HEK293 (cell line): Measurements from ENCODE around the gene BZW2.

Experiments used
- CTCF ChIA-PET: fragments of 350-600 bp; formaldehyde crosslinking; extraction: SDS; loops from one replicate; lab custom pipeline; 2021; ENCODE audit warnings: antibody characterized with exemption; lab: Yijun Ruan, JAX
- POLR2A ChIA-PET: fragments of 300-600 bp; formaldehyde crosslinking; extraction: SDS; loops from one replicate; lab custom pipeline; 2020; ENCODE audit warnings: antibody characterized with exemption, inconsistent platforms; lab: Yijun Ruan, JAX
- H3K27ac ChIP-seq: fragments of 200-500 bp; sonication (Bioruptor generic); 2 replicates; pipeline ENCODE4 v1.5.1; 2014; ENCODE audit warnings: low read depth, low read length, control low read depth, inconsistent platforms; ENCODE audit errors: extremely low read depth
- H3K36me3 ChIP-seq, 2 experiments: fragments of 200-500 bp in 1 of 2; sonication (Bioruptor generic) in 1 of 2; 1 replicate in 1 of 2; 2 replicates in 1 of 2; pipeline ENCODE4 v1.5.1; 2014 to 2017; ENCODE audit warnings: inconsistent platforms in 2 of 2, low read length in 2 of 2; ENCODE audit not compliant: control insufficient read depth in 2 of 2, insufficient read depth in 1 of 2
- H3K4me1 ChIP-seq: fragments of 200-500 bp; sonication (Bioruptor generic); 2 replicates; pipeline ENCODE4 v1.5.1; 2014; ENCODE audit warnings: mild to moderate bottlenecking, low read length, inconsistent platforms; ENCODE audit not compliant: control insufficient read depth, insufficient read depth
- H3K4me3 ChIP-seq: 2 replicates; pipeline ENCODE4 v1.5.1; 2011; ENCODE audit warnings: low read depth, mild to moderate bottlenecking, control low read depth, low read length, moderate library complexity
- H3K9me3 ChIP-seq: fragments of 200-500 bp; sonication (Bioruptor generic); 2 replicates; pipeline ENCODE4 v1.5.1; 2014; ENCODE audit warnings: low read depth, low read length, inconsistent platforms; ENCODE audit not compliant: control insufficient read depth, insufficient read depth
- GLIS1 ChIP-seq: fragments of 450-650 bp; formaldehyde crosslinking; IDR thresholded peaks from 2 replicates; pipeline ENCODE4 v1.5.1; 2016; ENCODE audit warnings: missing biosample characterization, missing genetic modification characterization
- KLF7 ChIP-seq: fragments of 450-650 bp; formaldehyde crosslinking; IDR thresholded peaks from 2 replicates; pipeline ENCODE4 v1.5.1; 2016; ENCODE audit warnings: missing biosample characterization, missing genetic modification characterization, borderline replicate concordance
- PRDM1 ChIP-seq: fragments of 450-650 bp; formaldehyde crosslinking; IDR thresholded peaks from 2 replicates; pipeline ENCODE4; 2016; ENCODE audit warnings: missing biosample characterization, missing genetic modification characterization
- ZBTB21 ChIP-seq: fragments of 450-650 bp; formaldehyde crosslinking; IDR thresholded peaks from 2 replicates; pipeline ENCODE4 v1.5.1; 2017; ENCODE audit warnings: missing biosample characterization, missing genetic modification characterization
- ZFP37 ChIP-seq: fragments of 450-650 bp; formaldehyde crosslinking; IDR thresholded peaks from 2 replicates; pipeline ENCODE4 v1.5.1; 2016; ENCODE audit warnings: missing biosample characterization, missing genetic modification characterization
- ZIC2 ChIP-seq: fragments of 450-650 bp; formaldehyde crosslinking; IDR thresholded peaks from 2 replicates; pipeline ENCODE4 v1.5.1; 2016; ENCODE audit warnings: missing biosample characterization, missing genetic modification characterization
- ZNF10 ChIP-seq: fragments of 450-650 bp; formaldehyde crosslinking; IDR thresholded peaks from 2 replicates; pipeline ENCODE4 v1.5.1; 2017; ENCODE audit warnings: missing biosample characterization, missing genetic modification characterization
- ZNF140 ChIP-seq: fragments of 450-650 bp; formaldehyde crosslinking; IDR thresholded peaks from 2 replicates; pipeline ENCODE4 v1.5.1; 2016; ENCODE audit warnings: missing biosample characterization, missing genetic modification characterization
- ZNF223 ChIP-seq: fragments of 450-650 bp; formaldehyde crosslinking; IDR thresholded peaks from 2 replicates; pipeline ENCODE4 v1.5.1; 2016; ENCODE audit warnings: missing biosample characterization, missing genetic modification characterization
- ZNF292 ChIP-seq: fragments of 450-650 bp; formaldehyde crosslinking; IDR thresholded peaks from 2 replicates; pipeline ENCODE4 v1.5.1; 2016; ENCODE audit warnings: low read depth, missing biosample characterization, missing genetic modification characterization, borderline replicate concordance
- ZNF366 ChIP-seq: fragments of 450-650 bp; formaldehyde crosslinking; conservative IDR thresholded peaks from 2 replicates; pipeline ENCODE4 v1.5.1; 2016; ENCODE audit warnings: missing biosample characterization, missing genetic modification characterization
- ZNF473 ChIP-seq: fragments of 450-650 bp; formaldehyde crosslinking; IDR thresholded peaks from 2 replicates; pipeline ENCODE4 v1.5.1; 2017; ENCODE audit warnings: missing biosample characterization, missing genetic modification characterization
- ZNF514 ChIP-seq: fragments of 450-650 bp; formaldehyde crosslinking; IDR thresholded peaks from 2 replicates; pipeline ENCODE4 v1.5.1; 2016; ENCODE audit warnings: missing biosample characterization, missing genetic modification characterization
- ZNF561 ChIP-seq: fragments of 450-650 bp; IDR thresholded peaks from 2 replicates; pipeline ENCODE4 v1.5.1; 2018; ENCODE audit warnings: missing biosample characterization, missing genetic modification characterization, borderline replicate concordance
- ZNF585B ChIP-seq: fragments of 450-650 bp; formaldehyde crosslinking; IDR thresholded peaks from 2 replicates; pipeline ENCODE4 v1.5.1; 2016; ENCODE audit warnings: missing biosample characterization, missing genetic modification characterization
- ZNF596 ChIP-seq: fragments of 450-650 bp; IDR thresholded peaks from 2 replicates; pipeline ENCODE4 v1.5.0; 2018; ENCODE audit warnings: missing biosample characterization, mild to moderate bottlenecking, missing genetic modification characterization, moderate library complexity
- ZNF623 ChIP-seq: fragments of 450-650 bp; formaldehyde crosslinking; IDR thresholded peaks from 2 replicates; pipeline ENCODE4 v1.5.1; 2016; ENCODE audit warnings: missing biosample characterization, missing genetic modification characterization
- ZNF664 ChIP-seq: fragments of 450-650 bp; formaldehyde crosslinking; IDR thresholded peaks from 2 replicates; pipeline ENCODE4 v1.5.1; 2016; ENCODE audit warnings: missing biosample characterization, missing genetic modification characterization
- ZNF76 ChIP-seq: fragments of 450-650 bp; formaldehyde crosslinking; IDR thresholded peaks from 2 replicates; pipeline ENCODE4; 2016; ENCODE audit warnings: low read depth, missing biosample characterization, missing genetic modification characterization, borderline replicate concordance
- ZNF785 ChIP-seq: fragments of 450-650 bp; formaldehyde crosslinking; IDR thresholded peaks from 2 replicates; pipeline ENCODE4 v1.5.1; 2016; ENCODE audit warnings: missing biosample characterization, missing genetic modification characterization
- TF ChIP-seq, protein P1 (sequence below): fragments of 450-650 bp; formaldehyde crosslinking; IDR thresholded peaks from 2 replicates; pipeline ENCODE4 v1.5.1; 2016; ENCODE audit warnings: missing biosample characterization, missing genetic modification characterization
- TF ChIP-seq, protein P2 (sequence below): fragments of 450-650 bp; formaldehyde crosslinking; IDR thresholded peaks from 2 replicates; pipeline ENCODE4 v1.5.1; 2016; ENCODE audit warnings: missing biosample characterization, missing genetic modification characterization
- TF ChIP-seq, protein P3 (sequence below): fragments of 450-650 bp; formaldehyde crosslinking; IDR thresholded peaks from 2 replicates; pipeline ENCODE4 v1.5.1; 2016; ENCODE audit warnings: missing biosample characterization, missing genetic modification characterization

Gene BZW2

DNA sequence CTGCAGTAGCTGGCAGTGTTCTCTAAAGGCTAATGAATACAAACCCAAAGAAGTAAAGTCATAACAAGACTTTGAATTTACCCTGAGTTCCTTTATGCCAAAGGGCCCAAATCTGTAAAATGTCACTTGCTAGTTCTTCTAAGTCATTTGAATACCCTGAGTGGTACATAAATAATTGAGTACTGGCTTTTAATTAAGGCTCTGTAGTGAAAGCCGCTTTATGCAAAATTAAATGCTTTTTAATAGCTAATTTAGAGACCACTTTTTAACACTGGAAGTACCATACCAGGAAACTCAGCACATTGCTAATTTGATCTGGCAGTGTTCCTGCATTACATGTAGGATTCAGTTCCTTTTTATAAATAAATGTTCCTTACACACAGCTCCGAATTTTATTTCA lies 83.6 kb downstream of the BZW2 start:
- POLR2A ChIA-PET = interaction anchor here (0.7 kb wide), 1 partner anchor 15 kb away, joined by 3 read pairs; no protein-coding TSS in a partner anchor
- H3K36me3 ChIP-seq = no peaks in the 10 kb centered on the region

DNA sequence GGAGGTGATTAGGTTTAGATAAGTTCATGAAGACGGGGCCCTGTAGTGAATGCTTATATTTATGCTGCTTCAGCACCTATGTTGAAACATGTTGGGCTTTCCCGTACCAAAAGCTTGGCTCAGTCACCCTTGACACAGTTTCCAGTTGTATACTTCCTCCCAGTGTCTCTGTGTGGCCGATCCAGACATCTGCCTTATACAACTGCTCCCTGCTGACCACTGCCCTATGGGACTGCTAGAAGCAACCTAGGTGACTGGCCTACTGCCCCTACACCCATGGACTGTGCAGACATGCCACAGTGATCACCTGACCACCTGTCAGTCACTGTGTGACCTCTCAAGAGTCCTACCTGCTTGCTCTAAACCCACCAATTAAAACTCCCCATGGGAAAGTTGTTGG lies 85.0 kb downstream of the BZW2 start:
- POLR2A ChIA-PET = no interaction called here
- Histone ChIP-seq H3K36me3 (no peaks in the 10 kb centered on the region), H3K27ac (no peak overlapping the region), H3K4me1 (no peaks in the 10 kb centered on the region), H3K4me3 (no peak overlapping the region), H3K9me3 (no peaks in the 10 kb centered on the region)
- TF ChIP-seq ZNF76 (tag by site-specific recombination) (no peak), ZNF473 (tag by site-specific recombination) (no peak), ZIC2 (tag by site-specific recombination) (no peak), ZBTB21 (tag by site-specific recombination) (no peak), ZFP37 (no peak), ZNF596 (tag by site-specific recombination) (no peak)
- TF ChIP-seq, protein P1, sequence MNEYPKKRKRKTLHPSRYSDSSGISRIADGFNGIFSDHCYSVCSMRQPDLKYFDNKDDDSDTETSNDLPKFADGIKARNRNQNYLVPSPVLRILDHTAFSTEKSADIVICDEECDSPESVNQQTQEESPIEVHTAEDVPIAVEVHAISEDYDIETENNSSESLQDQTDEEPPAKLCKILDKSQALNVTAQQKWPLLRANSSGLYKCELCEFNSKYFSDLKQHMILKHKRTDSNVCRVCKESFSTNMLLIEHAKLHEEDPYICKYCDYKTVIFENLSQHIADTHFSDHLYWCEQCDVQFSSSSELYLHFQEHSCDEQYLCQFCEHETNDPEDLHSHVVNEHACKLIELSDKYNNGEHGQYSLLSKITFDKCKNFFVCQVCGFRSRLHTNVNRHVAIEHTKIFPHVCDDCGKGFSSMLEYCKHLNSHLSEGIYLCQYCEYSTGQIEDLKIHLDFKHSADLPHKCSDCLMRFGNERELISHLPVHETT (tag by site-specific recombination) = no peak
- TF ChIP-seq, protein P2, sequence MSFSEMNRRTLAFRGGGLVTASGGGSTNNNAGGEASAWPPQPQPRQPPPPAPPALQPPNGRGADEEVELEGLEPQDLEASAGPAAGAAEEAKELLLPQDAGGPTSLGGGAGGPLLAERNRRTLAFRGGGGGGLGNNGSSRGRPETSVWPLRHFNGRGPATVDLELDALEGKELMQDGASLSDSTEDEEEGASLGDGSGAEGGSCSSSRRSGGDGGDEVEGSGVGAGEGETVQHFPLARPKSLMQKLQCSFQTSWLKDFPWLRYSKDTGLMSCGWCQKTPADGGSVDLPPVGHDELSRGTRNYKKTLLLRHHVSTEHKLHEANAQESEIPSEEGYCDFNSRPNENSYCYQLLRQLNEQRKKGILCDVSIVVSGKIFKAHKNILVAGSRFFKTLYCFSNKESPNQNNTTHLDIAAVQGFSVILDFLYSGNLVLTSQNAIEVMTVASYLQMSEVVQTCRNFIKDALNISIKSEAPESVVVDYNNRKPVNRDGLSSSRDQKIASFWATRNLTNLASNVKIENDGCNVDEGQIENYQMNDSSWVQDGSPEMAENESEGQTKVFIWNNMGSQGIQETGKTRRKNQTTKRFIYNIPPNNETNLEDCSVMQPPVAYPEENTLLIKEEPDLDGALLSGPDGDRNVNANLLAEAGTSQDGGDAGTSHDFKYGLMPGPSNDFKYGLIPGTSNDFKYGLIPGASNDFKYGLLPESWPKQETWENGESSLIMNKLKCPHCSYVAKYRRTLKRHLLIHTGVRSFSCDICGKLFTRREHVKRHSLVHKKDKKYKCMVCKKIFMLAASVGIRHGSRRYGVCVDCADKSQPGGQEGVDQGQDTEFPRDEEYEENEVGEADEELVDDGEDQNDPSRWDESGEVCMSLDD (tag by site-specific recombination) = no peak
- CTCF ChIA-PET = no interaction called here

More for the DNA sequence above, 83.6 kb downstream of the BZW2 start:
- CTCF ChIA-PET = interaction anchor here (0.6 kb wide), 1 partner anchor 14 kb away, joined by 3 read pairs; no protein-coding TSS in a partner anchor
- Histone ChIP-seq H3K4me1 (no peaks in the 10 kb centered on the region), H3K9me3 (no peaks in the 10 kb centered on the region), H3K27ac (no peak overlapping the region), H3K4me3 (no peak overlapping the region)
- TF ChIP-seq ZNF785 (no peak), ZNF664 (no peak), ZNF585B (no peak)
- TF ChIP-seq, protein P3, sequence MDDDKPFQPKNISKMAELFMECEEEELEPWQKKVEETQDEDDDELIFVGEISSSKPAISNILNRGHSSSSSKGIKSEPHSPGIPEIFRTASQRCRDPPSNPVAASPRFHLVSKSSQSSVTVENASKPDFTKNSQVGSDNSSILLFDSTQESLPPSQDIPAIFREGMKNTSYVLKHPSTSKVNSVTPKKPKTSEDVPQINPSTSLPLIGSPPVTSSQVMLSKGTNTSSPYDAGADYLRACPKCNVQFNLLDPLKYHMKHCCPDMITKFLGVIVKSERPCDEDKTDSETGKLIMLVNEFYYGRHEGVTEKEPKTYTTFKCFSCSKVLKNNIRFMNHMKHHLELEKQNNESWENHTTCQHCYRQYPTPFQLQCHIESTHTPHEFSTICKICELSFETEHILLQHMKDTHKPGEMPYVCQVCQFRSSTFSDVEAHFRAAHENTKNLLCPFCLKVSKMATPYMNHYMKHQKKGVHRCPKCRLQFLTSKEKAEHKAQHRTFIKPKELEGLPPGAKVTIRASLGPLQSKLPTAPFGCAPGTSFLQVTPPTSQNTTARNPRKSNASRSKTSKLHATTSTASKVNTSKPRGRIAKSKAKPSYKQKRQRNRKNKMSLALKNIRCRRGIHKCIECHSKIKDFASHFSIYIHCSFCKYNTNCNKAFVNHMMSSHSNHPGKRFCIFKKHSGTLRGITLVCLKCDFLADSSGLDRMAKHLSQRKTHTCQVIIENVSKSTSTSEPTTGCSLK (tag by site-specific recombination) = no peak

DNA sequence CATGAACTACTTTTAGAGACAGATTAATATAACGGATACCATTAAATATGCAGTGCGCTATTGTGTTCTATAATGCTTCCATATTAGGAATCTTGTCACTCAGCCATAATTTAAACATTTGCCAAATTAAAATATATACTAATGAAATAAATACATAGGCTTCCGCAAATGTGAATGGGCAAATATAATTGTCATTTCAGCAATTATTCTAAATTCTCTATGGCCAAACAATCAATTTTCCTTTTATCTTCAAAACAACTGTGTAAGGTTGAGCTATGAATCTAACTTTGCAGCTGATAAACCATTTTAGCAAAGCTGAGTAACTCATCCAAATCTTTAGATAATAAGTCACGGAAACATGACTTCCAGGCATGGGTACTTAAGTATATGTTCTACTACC lies 86.8 kb downstream of the BZW2 start:
- CTCF ChIA-PET = no interaction called here
- no peaks in the 10 kb centered on the region for H3K36me3 ChIP-seq
- H3K27ac ChIP-seq = no peak overlapping the region
- no peak overlapping the region for H3K4me3 ChIP-seq
- no peaks in the 10 kb centered on the region for H3K4me1 ChIP-seq
- no peaks in the 10 kb centered on the region for H3K9me3 ChIP-seq
- POLR2A ChIA-PET = no interaction called here
- TF ChIP-seq ZNF366 (tag by site-specific recombination) (no peak), ZNF514 (tag by site-specific recombination) (no peak), ZNF623 (tag by site-specific recombination) (no peak), KLF7 (tag by site-specific recombination) (no peak), PRDM1 (tag by site-specific recombination) (no peak), ZNF140 (no peak), ZNF10 (tag by site-specific recombination) (no peak), ZNF292 (tag by site-specific recombination) (no peak), ZNF561 (tag by site-specific recombination) (no peak), ZNF223 (tag by site-specific recombination) (no peak), GLIS1 (tag by site-specific recombination) (no peak)
- TF ChIP-seq, protein P3 (tag by site-specific recombination) = no peak
